GM19035 (cell line): Measurements from ENCODE around the gene ATG7.
"Not testable (repeated sequence)": the region's sequence is repeated elsewhere in the genome, so short reads cannot be mapped to it uniquely, and the experiment has no call there.

Experiments used
- ATAC-seq: cut with Tn5 transposase; IDR thresholded peaks from one replicate; pipeline ENCODE4 v1.9.1; 2021; ENCODE audit not compliant: unreplicated experiment

ATG7 gene

GRCh38 chr3:11564577-11565001 lies 292.4 kb downstream of the ATG7 start:
- ATAC-seq: no peak

DNA sequence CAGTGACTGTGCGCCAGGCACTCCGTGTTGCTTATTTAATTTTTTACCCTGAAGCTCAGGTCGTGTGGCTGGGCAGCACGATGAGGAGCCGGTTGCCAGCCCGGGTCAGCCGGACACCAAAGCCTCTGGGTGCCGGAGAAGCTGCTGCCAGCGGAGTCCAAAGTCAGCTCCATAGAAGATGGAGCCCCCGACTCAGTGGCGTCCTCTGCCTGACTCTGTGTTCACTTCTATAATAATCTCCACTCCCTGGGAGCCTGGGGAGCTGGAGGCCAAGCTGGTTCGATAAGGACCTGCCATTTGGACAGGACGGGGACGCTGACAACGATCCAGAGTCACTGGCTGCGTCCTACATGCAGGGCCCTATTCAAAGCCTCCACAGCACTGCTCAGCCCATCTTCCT lies 292.9 kb downstream of the ATG7 start:
- ATAC-seq: no peak

DNA sequence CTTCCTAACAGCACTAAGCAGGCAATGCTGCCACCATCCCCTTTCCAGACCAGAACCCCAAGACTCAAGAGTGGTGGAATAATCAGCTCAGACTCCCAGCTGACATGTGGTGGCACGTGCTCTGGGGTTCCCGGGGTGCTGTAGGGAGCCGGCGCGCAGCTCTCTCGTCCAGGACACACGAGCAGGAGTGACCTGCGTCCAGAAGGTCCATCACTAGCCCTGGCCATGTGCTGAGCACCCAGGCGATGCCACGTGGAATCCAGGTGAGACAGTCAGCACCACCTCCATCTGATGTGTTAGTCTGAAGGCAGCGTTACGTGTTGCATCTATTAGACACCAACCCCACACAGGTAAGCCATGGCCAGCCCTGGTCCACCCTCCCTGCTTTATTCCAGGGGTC lies 293.3 kb downstream of the ATG7 start:
- no peak for ATAC-seq

DNA sequence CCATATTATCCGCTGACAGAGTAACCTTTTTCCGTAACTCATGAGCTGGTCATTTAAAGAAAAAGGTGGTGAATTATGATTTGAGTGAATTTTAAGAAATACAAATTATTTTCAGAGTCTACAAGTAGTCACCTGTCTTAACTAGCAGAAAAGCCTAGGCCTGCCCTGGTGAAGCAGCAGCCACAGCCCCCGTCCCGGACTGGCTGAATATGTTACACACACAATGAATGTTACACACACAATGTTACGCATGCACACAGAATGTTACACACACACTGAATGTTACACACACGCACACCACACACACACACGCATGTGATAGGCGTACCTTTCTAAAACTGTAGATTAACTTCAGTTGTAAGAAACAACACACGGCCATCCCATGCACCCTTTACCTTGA lies 293.7 kb downstream of the ATG7 start:
- no peak for ATAC-seq

DNA sequence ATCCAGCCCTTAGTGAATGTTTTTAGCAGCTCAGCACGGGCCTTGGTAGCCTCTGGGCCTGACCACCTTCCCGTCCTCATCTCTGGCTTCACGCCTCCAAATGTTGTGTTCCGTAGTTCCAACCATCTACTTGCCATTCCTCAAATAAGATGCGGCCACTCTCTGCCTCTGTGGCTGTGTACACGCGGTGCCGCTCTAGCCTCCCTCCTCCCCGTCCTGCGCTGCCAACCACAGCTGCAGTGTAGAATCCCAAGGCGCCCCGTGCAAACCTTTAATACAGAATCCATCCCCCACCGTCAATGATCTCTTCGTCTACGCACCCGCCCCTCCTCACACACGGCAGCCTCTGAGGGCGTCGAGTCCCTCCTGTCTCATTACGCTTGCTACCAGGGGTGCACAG lies 294.3 kb downstream of the ATG7 start:
- no peak for ATAC-seq

GRCh38 chr3:11566916-11567315 lies 294.7 kb downstream of the ATG7 start:
- ATAC-seq: no peak

- ATAC-seq: no peak
These were observed 295.6 kb downstream of the ATG7 start for GRCh38 chr3:11567516-11568467.

DNA sequence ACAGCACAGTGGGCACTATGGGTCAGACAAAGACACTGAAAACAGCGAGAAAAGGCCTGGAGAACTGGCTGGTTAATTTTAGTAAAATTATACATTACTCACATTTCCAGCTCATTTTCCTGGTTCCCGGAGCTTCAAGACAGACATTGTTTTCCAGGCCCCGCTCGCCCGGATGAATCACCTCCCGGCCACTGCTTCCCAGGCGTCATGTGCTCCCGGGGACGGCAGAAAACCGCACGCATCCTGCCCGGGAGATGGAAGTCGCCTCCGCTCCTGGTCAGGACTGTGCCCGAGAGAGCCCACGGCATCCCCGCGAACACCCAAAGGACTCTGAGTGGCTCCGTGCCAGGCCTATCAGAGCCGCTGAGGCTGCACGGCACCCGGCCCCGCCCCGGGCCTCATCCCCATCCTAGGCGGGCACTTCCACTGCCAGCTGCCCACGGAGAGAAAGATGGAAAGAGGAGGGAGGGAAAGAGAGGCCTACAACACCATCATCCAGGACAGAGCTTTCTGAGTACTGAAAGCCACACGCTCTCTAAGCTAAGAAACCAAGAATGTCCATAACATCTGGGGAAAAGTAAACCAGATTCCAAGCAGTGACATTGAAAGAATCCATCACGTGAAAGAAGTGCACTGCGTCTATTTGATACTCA lies 296.4 kb downstream of the ATG7 start:
- ATAC-seq: no peak

DNA sequence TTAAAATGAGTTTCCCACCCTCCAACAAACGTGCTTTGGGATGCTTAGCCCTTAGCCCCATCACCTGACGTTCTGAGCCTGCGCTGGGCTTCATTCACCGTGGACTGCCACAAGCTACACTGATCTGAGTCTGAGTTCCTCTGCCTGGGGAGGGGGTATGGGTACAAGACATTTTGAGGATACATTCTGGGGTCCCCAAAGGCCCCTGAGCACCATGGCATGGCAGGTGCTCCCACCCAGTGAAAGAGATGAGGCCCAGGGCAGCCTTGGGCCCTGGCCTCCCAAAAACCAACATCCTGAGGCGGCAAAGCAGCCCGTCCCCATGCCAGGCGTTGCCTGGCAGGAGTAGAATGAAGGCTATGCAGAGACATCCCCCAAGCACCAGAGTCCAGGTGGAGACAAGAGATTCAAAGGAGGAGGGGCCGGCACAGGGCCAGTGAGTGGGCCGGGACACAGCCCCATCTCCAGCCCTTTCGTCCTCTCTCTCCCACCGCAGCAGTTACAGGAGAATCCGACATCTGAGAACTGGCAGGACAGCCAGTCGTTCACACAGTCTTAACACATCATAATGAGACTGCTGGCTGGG lies 297.1 kb downstream of the ATG7 start:
- no peak for ATAC-seq

GRCh38 chr3:11570251-11570650 lies 298.1 kb downstream of the ATG7 start:
- no peak for ATAC-seq

GRCh38 chr3:11570789-11571495 lies 298.7 kb downstream of the ATG7 start:
- no peak for ATAC-seq

DNA sequence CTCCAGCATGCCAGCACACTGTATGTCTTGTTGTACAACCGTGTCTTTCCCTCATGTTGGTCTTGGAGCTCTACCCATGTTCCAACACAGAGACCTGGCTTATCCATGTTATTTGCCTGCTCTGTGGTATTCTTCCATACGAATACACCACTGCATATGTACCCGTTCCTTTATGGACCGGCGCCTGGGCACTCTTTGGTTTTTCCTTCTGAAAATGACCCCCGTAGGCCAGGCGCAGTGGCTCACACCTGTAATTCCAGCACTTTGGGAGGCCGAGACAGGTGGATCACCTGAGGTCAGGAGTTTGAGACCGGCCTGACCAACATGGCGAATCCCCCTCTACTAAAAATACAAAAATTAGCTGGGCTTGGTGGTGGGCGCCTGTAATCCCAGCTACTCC lies 300.5 kb downstream of the ATG7 start:
- not testable (repeated sequence) for ATAC-seq

DNA sequence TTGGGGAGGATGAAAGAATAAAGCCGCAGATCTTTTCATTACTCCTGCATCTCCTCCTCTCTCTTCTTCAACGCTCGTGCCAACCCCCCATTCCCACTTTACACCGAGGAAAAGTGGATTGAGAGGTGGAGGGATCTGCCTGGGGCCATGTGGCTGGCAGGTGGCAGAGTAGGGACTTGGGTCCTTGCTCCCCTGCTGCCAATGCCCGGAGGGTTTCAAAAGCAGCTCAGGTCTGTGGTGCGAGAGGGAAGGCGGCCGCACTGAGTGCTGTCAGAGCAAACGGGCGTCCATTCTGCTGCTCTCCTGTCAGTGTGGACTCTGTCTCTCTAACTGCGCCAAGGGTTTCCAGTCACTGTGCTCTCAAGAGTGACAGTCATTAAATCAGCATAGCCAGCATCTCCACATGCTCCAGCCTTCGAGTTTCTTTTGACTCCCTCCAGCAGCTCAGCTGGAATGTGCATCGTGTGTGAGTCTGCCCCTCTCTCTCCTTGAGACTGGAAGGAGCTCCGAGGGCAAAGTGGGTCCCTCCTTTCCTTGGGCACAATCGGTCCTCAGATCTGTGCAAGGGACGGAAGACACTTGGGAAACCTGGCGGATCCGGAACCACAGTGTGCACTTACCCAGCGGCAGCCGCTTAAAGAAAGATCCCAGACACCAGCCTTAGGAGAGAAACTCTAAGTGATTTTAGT lies 302.9 kb downstream of the ATG7 start:
- no peak for ATAC-seq

GRCh38 chr3:11575677-11576076 lies 303.5 kb downstream of the ATG7 start:
- no peak for ATAC-seq

DNA sequence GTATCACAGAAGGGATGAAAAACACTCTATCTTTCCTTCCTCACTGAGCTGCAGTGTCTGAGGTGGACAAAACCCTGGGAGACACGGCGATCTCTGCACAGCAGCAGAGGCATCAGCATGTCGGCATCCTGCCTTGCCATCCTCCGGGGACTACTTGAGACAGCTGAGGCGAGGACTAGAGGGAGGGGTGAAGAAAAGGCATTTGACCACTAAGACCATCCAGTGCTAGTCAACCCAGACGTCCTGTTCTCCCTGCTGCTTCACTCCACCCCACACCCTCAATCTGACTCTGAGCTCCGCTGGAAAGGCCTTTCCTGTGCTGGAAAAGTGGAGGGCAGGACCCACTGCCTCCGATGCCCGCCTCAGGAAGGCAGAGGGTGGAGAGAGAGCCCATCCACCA lies 304.3 kb downstream of the ATG7 start:
- no peak for ATAC-seq

DNA sequence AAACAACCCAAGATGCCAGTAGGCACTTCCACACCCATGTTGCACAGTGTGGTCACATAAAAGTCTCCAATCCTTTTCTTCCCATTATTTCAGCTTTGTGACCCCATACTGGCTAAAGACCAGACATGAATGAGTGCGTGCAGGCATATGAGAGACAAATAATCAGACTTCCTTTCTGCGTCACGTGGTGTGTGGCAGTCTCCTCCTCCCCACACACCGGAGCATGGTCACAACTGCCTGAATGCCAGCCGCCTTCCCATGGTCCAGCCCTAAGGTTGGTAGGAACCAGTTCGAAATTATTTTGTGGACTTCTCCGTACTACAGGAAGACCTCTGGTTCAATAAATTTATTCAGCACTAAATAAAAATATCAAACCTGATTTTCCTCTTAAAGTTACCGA lies 306.0 kb downstream of the ATG7 start:
- ATAC-seq: no peak

DNA sequence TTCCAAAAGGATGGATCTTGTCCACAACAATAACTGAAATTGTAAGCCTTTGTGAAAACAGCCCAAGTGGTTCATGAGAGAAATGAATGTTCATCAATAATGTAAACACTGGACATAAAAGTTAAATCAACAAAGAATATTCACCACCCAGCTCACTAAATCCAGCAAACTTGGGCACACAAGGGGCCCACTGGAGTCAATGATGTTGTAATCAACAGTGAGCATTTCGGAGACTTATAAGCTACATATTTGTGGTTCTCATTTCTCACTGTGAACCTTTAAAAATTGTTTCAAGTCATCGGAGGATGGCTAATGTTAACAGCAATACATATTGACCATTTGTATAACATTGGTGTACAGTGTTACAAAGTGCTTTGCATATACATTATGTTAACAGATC lies 308.4 kb downstream of the ATG7 start:
- no peak for ATAC-seq

- ATAC-seq: no peak
These were observed 309.3 kb downstream of the ATG7 start for GRCh38 chr3:11581237-11582190.

- no peak for ATAC-seq
These were observed 310.2 kb downstream of the ATG7 start for GRCh38 chr3:11582191-11582968.
